VCaP (cell line): ENCODE data around the gene TRAPPC1.

Experiments
- H3K27ac ChIP-seq: fragments of 450-650 bp; 2 replicates; pipeline ENCODE4 v1.5.1; 2017
- TF ChIP-seq, protein P1 (sequence below): fragments of 450-650 bp; conservative IDR thresholded peaks from 2 replicates; pipeline ENCODE4 v1.5.1; 2017; ENCODE audit warnings: mild to moderate bottlenecking, moderate library complexity

TRAPPC1 gene

GRCh38 chr17:7911116-7911515 is 20.6 kb downstream of the TRAPPC1 start:
- no peak overlapping the region for H3K27ac ChIP-seq
- TF ChIP-seq, protein P1, sequence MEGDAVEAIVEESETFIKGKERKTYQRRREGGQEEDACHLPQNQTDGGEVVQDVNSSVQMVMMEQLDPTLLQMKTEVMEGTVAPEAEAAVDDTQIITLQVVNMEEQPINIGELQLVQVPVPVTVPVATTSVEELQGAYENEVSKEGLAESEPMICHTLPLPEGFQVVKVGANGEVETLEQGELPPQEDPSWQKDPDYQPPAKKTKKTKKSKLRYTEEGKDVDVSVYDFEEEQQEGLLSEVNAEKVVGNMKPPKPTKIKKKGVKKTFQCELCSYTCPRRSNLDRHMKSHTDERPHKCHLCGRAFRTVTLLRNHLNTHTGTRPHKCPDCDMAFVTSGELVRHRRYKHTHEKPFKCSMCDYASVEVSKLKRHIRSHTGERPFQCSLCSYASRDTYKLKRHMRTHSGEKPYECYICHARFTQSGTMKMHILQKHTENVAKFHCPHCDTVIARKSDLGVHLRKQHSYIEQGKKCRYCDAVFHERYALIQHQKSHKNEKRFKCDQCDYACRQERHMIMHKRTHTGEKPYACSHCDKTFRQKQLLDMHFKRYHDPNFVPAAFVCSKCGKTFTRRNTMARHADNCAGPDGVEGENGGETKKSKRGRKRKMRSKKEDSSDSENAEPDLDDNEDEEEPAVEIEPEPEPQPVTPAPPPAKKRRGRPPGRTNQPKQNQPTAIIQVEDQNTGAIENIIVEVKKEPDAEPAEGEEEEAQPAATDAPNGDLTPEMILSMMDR = no peak

- TF ChIP-seq, protein P1 = no peak
- no peak overlapping the region for H3K27ac ChIP-seq
These were observed 21.0 kb downstream of the TRAPPC1 start for GRCh38 chr17:7910711-7911110.

DNA sequence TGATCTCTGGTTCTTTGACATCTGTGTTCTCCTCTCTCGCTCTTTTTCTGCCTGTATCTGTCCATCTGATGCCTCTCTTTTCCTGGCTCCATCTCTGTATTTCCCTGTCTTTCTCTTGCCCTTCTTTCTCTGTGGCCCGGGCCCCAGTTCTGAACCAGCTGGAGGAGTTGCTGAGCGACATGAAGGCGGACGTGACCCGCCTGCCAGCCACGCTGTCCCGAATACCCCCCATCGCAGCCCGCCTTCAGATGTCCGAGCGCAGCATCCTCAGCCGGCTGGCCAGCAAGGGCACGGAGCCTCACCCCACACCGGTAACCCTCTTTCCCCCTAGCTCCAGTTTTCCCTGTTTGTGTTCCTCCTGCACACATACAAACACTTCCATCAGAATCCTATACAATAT is 21.5 kb downstream of the TRAPPC1 start:
- TF ChIP-seq, protein P1 = no peak
- H3K27ac ChIP-seq = no peak overlapping the region

DNA sequence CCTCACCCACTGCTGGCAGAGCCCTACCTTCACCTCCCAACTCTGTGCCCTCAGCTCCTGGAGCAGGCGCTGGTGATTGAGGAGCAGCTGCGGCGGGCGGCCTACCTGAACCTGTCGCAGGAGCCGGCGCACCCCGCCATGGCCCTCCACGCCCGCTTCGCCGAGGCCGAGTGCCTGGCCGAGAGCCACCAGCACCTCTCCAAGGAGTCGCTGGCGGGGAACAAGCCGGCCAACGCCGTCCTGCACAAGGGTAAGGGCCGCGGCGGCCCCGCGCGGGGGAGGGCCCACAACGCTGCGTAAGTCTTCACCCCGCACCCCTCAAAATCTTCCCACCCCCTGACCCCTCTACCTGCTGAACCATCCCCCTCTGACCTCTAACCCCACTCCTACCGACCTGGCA is 22.7 kb downstream of the TRAPPC1 start:
- no peak overlapping the region for H3K27ac ChIP-seq
- TF ChIP-seq, protein P1 = no peak

DNA sequence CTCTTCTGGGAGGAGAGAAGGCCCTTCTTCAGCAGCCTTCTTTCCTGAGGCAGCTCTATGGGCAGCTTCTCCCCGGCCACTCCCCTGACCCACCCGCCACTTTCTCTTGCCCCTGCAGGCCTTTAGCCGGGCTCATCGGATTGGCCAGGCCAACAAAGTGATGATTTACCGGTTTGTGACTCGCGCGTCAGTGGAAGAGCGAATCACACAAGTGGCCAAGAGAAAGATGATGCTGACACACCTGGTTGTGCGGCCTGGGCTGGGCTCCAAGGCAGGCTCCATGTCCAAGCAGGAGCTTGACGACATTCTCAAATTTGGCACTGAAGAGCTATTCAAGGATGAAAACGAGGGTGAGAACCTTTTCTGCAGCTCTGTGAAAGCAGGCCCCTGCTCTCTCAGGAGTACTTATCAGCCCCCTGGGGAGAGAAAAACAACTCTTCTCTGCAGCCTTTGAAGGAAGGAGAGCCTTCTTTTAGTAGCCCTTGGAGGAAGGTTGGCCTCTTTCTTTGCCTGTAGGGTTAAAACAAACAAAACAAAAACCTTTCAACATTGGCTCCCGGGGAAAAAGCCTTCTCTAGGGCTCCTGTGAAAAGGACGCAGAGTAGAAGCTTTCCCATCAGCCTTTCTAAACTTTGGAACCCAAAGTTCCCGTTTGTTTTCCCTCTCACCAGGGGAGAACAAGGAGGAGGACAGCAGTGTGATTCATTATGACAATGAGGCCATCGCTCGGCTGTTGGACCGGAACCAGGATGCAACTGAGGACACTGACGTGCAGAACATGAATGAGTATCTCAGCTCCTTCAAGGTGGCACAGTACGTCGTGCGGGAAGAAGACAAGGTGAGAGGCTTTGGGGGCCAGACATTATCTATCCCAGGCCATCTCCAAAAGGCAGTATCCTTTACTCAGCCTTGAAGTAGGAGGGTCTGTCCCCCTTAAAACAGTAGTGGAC is 28.3 kb downstream of the TRAPPC1 start:
- TF ChIP-seq, protein P1 = no peak

GRCh38 chr17:7897773-7898172 is 34.0 kb downstream of the TRAPPC1 start:
- H3K27ac ChIP-seq = no peak overlapping the region
- TF ChIP-seq, protein P1 = peak; percentile 37

More for the DNA sequence above, 28.3 kb downstream of the TRAPPC1 start:
- no peak overlapping the region for H3K27ac ChIP-seq

DNA sequence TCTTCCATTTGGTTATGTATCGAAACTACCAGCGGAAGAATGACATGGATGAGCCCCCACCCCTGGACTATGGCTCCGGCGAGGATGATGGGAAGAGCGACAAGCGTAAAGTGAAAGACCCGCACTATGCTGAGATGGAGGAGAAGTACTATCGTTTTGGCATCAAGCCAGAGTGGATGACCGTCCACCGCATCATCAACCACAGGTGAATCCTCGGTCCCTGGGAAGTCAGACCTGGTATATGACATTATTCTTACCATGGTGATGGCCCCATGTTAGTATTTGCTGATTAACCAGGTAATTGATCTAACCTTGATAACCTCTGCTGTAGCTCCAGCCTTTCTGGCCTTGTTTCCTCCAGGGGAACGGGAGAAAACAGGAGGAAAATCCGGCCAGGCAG is 34.7 kb downstream of the TRAPPC1 start:
- no peak overlapping the region for H3K27ac ChIP-seq
- TF ChIP-seq, protein P1 = no peak
